GM19351 (cell line): ENCODE data around the gene FUT4.
"Not testable (repeated sequence)": the region's sequence is repeated elsewhere in the genome, so short reads cannot be mapped to it uniquely, and the experiment has no call there.

Source experiments
- ATAC-seq: cut with Tn5 transposase; IDR thresholded peaks from one replicate; pipeline ENCODE4 v1.9.1; 2021; ENCODE audit warnings: mild to moderate bottlenecking, moderate library complexity; ENCODE audit not compliant: unreplicated experiment

The FUT4 gene

DNA sequence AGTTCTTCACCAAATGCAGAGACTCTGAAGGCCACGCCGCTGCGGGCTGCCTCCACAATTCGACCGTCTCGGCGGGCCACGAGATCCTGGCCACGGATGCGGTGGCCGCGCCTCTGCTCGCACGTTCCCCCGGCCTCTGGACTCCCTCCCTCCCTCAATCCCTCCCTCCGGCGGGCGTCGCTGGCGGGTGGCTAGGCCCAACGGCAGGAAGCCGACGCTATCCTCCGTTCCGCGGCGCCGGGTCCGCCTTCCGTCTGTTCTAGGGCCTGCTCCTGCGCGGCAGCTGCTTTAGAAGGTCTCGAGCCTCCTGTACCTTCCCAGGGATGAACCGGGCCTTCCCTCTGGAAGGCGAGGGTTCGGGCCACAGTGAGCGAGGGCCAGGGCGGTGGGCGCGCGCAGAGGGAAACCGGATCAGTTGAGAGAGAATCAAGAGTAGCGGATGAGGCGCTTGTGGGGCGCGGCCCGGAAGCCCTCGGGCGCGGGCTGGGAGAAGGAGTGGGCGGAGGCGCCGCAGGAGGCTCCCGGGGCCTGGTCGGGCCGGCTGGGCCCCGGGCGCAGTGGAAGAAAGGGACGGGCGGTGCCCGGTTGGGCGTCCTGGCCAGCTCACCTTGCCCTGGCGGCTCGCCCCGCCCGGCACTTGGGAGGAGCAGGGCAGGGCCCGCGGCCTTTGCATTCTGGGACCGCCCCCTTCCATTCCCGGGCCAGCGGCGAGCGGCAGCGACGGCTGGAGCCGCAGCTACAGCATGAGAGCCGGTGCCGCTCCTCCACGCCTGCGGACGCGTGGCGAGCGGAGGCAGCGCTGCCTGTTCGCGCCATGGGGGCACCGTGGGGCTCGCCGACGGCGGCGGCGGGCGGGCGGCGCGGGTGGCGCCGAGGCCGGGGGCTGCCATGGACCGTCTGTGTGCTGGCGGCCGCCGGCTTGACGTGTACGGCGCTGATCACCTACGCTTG is at the start of gene FUT4:
FUT4 (plus strand) TSS at position 227 of the 951 bp plus-strand sequence; CDS start at position 440, 213 bp downstream.
- ATAC-seq: peak; percentile 85

- peak; percentile 56 for ATAC-seq
Measured at GRCh38 chr11:94494126-94494680, 49.5 kb upstream of the FUT4 start.

GRCh38 chr11:94500181-94500580 is 43.5 kb upstream of the FUT4 start:
- ATAC-seq: no peak

DNA sequence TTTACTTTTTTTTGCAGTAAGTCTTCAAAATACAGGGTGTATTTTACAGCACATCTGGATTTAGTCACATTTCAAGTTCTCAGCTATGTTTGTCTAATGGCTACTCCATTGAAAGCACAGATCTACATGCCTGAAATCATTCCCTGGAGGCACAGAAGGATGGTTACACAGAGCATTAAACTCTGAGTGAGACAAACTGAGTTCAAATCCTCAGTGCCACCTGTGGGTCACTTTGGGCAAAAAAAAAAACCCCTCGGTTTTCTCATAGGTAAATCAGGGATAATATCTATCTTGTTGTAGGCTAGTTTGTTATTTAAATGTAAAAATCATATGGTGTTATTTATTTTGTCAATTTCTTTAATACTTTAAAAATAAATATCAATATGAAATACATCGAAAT is 42.2 kb upstream of the FUT4 start:
- no peak for ATAC-seq

DNA sequence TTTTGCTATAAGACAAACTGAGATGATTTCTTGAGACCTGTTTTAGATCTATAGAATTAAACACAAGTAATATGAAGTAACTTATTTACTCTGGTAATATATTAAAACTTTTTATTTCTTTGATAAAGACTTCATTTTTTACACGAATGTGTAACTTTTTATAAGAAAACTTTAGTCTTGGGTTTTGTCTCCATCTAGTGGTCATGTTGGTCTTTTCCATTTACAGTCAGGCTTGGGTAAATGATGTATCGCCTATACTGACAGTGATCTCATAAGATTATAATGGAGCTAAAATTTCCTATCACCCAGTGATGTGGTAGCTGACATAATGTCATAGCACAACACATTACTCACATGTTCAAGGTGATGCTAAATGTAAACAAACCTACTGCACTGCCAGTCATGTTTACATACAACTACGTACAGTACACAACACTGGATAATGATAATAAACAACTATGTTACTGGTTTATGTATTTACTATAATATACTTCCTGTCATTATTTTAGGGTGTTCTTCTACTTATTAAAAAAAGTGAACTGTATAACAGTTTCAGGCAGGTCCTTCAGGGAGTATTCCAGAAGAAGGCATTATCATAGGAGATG is 38.9 kb upstream of the FUT4 start:
- ATAC-seq: no peak

DNA sequence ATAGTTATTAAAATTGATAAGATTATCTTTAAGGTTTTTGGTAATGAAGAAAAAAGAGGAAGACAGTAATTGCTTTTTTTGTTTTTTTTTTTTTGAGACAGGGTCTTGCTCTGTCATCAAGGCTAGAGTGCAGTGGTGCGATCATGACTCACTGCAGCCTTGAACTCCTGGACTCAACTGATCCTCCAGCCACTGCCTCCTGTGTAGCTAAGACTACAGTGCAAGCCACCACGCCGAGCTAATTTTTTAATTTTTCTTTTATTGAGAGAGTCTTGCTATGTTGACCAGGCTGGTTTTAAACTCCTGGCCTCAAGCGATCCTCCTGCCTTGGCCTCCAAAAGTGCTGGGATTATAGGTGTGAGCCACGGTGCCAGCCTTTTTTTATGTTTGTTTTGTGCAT is 37.2 kb upstream of the FUT4 start:
- not testable (repeated sequence) for ATAC-seq

DNA sequence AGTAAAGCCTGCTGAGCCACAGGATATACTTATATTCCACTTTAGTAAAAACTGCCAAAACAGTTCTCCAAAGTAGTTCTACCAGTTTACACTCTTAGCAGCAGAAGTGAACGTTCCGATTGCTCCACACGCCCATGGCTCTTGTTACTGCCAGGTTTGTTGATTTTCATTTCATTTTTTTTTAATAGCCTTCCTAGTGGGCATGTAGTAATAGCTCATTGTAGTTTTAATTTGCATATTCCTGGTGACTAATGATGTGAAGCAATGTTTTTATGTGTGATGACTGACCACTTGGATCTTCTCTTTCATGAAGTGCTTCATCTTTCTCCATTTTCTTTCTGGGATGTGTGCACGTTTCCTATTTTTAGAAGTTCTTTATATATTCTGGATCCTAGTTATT is 36.2 kb upstream of the FUT4 start:
- no peak for ATAC-seq

GRCh38 chr11:94511932-94512781 is 31.6 kb upstream of the FUT4 start, which contains the start of gene C11orf97:
Gene C11orf97 (plus strand): TSS chr11:94512461. CDS start chr11:94512529, 68 bp downstream.
- peak; percentile 85 for ATAC-seq

DNA sequence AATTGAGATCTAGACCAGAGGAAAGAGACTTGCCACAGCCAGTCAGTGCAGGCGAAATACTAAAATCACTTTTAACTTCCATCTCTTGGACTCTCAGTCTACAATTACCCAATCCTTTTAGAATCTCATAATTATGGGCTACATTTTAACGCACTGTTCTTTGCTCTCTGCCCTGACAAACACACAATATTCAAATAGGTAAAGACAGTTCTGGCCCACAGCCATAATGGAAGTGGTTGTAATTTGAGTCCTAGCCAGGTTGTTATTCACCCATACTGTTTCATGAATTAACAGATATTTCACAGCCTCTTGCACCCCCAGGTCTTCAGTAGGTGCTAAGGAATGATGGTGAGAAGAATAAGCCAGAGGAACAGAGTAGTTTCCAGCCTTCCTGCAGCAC is 30.6 kb upstream of the FUT4 start:
- no peak for ATAC-seq

DNA sequence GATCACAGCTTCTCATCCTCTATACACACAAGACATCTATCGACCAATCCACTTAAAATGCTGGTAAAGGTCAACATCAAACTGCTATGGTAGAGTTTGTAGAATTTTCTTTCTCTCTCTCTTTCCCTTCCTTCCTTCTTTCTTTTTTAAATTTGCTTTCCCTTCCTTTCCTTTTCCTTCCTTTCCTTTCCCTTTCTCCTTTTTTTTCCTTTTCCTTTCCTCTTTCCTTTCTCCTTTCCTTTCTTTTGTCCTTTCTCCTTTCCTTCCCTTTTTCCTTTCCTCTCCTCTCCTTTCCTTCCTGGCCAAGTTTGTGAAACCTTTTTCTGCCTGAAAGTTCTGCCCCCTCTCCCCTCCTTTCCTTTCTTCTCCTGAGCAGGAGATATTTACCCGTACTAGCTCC is 28.3 kb upstream of the FUT4 start:
- ATAC-seq: no peak

GRCh38 chr11:94516725-94517124 is 27.0 kb upstream of the FUT4 start:
- no peak for ATAC-seq

GRCh38 chr11:94518300-94518699 is 25.4 kb upstream of the FUT4 start:
- no peak for ATAC-seq

DNA sequence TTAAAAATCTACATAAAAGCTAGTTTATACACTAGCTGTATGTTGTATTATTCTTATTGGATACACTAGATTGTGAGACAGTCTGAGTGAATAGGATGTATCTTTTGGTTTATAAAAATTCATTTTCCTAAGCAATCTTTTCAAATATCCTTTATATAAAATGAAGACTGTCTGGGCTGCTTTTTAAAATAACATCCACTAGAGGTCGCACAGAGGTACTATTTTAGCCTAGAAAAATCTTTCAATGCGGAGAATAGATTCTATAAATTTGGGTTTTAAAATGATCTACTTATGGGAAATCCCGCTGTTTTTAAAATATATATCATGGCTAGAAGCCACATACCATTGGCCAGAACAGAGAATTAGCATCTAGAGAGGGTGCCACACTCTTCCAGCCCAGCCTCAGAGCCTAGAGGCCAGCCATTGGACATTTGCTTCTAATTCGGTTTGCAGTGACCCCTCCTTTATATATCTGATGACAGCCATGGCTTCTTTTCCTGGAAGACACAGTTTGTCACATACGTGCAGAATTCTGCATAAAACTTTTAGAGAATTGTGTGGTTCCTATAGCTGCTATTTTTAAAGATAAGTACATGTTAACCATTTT is 24.1 kb upstream of the FUT4 start:
- peak; percentile 61 for ATAC-seq

- ATAC-seq: no peak
Measured at GRCh38 chr11:94521684-94522083, 22.0 kb upstream of the FUT4 start.

- ATAC-seq: no peak
Measured at GRCh38 chr11:94524341-94524740, 19.4 kb upstream of the FUT4 start.

DNA sequence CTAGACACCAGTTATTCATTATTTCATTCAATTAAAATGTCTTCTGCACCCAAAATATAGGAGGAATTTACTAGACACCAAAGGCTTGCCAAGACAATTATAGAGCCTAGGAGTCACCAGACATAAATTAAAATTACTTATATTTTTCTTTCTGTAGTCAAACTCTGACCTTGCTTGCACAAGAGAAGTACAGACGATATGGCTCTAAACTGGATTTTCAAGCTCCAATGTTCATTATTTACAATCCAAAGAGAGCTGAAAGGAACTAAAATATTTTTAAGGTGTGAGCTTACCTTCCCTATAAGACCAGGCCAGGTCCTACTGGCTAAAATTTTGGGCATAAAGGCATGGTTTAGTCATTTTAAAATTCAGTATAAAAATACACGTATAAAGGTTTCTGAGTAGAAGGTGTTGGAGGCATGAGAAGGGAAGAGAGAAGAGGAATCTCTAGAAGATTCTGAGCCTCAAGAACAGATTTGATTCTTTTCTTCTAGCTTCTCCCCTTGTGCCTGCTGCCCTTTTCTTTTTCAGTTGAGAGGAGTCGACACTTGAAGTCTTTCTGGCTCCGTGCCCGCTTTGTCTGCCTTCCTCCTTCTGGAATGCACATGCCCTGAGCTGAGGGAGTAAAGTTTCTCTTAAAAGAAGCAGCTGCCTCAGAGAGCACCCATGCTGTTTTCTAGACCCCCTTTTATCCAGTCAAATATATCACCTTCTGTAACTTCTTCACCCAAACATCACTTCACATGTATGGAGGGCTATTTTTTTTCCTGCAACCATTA is 18.0 kb upstream of the FUT4 start:
- ATAC-seq: no peak

GRCh38 chr11:94526645-94527438 is 16.9 kb upstream of the FUT4 start:
- ATAC-seq: no peak

DNA sequence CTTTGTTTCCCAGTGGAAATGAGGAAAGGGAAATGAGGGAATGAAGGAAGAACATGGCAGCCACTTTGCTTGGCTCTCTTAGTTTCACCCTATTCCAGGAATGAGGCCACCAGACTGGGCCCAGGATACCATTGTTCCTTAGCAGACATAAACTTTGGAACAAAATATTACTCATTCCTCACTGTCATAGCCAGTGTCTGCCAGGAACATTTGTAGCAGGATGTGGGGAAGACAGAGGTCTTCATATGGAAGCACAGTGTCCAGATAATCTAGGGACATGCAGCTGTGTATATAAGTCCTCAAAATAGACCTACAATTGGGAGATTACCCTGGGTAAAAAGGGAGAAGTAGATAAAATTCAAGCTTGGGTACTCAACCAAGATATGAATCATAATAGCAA is 15.2 kb upstream of the FUT4 start:
- ATAC-seq: no peak

GRCh38 chr11:94532211-94532610 is 11.5 kb upstream of the FUT4 start:
- no peak for ATAC-seq
